NOMO-1 treated with DMSO at 0.1 percent for 48 hours (cell line): Measurements from ENCODE around the gene UNC5CL.
"Not testable (repeated sequence)": the region's sequence is repeated elsewhere in the genome, so short reads cannot be mapped to it uniquely, and the experiment has no call there.

Experiments
- DNase-seq: peaks from one replicate; lab custom pipeline; 2025; ENCODE audit not compliant: unreplicated experiment; lab: John Stamatoyannopoulos, UW

Gene UNC5CL

GRCh38 chr6:41011673-41012072 is 27.3 kb downstream of the UNC5CL start:
- no peak for DNase-seq

- no peak for DNase-seq
Observed at GRCh38 chr6:41009669-41010068, 29.4 kb downstream of the UNC5CL start.

- no peak for DNase-seq
Observed at GRCh38 chr6:41008011-41008410, 31.0 kb downstream of the UNC5CL start.

GRCh38 chr6:41006980-41007379 is 32.0 kb downstream of the UNC5CL start:
- DNase-seq = not testable (repeated sequence)

GRCh38 chr6:41006217-41006616 is 32.8 kb downstream of the UNC5CL start:
- DNase-seq = peak; percentile 63

DNA sequence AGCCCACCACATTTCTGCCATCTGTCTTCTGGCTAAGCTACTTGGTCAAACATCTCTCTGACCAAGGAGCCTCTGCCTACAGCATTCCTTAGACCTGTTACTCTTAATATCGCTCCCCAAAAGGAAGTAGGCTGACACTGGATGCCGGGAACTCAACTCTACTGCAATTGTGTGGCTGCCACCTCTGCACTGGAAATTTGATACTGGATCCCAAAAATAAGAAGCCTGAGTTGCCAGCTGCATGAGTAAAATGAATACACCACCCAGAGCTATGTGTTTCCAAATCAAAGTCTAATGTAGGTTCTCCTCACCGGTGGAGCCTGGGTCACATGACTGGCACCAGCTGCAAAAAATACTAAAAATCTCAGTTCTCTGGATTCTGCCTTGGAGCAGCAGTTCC is 36.9 kb downstream of the UNC5CL start:
- no peak for DNase-seq

DNA sequence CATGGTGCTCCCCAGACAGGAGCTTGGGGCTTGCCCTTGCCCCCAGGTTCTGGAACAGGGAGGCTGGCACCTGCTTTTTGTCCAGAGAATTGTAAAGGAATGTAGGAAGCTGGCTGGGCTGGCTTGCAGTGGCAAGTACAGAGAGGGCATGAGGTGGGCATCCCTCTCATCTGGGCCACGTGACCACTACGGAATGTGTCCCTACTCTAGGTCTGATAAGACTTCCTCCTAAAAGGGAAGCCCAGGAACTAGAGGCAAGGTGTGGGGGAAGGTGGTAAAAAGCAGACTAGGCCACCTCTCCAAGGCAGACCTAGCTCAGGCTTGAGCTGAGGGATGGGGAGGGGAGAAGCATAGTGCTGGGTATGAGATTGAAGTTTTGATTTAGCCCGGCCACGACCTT is 38.8 kb downstream of the UNC5CL start:
- DNase-seq = no peak

DNA sequence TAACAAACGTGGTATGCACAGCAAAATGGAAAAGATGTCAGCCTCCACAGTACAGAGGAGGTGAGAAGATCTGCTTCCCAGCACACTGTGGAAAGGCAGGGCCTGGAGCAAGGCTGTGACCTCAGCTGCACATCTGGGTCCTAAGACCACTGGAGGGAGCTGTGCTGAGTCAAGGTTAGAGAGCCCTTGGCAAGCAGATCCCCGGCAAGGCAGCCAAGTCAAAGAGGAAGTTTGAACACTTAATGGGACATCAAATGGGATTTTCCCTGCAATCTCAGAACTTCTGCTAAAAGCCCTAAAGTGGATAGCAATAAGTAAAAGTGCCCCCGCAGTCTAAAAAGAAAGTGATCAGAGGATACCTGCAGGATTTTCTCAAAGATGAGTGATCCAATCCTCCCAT is 39.5 kb downstream of the UNC5CL start:
- peak; percentile 54 for DNase-seq

DNA sequence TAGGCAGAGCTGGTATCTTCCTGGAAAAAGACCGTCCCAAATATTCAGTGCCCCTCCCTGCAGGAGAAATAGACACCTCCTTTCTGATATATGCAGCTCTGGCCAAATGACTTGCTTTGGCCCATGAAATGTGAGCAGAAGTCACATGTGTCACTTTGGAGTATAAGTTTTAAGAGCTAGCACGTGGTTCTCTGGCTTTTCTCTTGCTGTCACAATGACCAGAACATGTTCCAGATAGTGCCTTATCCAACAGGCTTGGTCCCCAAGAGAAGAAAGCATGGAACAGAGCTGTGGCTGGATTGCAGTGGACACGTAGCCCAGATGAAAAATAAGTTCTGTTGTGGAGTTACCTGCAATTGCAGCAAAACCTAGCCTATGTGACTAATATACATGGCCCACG is 40.4 kb downstream of the UNC5CL start:
- no peak for DNase-seq

- no peak for DNase-seq
Observed at GRCh38 chr6:40997234-40997957, 41.6 kb downstream of the UNC5CL start.

- no peak for DNase-seq
Observed at GRCh38 chr6:40996591-40997233, 42.3 kb downstream of the UNC5CL start.

GRCh38 chr6:40992746-40993145 is 46.3 kb downstream of the UNC5CL start:
- no peak for DNase-seq

DNA sequence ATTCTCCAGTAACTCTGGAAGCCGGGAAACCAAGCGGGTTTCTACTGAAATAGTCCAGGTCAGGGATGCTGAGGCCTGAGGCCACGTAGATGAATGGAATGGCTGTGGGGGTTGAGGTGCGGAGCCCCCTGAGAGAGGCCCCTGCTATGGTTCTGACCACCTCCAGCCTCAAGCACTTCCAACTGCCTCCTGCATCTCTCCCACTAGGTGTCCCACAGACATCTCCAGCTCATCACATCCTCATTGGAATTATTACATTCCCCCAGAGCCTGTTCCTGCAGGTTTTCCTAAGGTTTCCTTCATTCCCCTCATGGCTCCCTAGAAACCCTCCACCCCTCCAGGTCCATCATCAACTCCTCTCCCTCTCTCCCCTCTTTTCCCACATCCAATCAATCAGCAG is 48.7 kb downstream of the UNC5CL start:
- no peak for DNase-seq

GRCh38 chr6:40989204-40990169 is 49.5 kb downstream of the UNC5CL start:
- no peak for DNase-seq

DNA sequence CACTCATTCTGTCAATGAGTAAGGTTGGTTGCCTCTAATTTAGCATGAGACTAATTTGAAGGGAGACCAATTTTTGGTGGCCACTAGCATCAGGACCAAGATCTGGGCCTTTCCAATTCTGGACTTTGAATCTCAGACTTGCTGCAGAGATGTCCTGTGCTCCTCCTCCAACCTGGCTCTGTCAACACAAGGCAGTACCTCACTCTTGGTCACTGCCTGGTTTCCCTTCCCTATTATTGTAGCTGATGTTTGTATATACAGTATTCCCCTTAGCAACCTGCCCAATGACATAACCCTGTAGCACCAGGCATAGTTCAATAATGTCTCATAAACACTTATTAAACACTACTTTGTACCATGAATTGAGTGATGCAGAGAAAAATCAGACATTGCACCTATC is 50.4 kb downstream of the UNC5CL start:
- peak; percentile 3 for DNase-seq

DNA sequence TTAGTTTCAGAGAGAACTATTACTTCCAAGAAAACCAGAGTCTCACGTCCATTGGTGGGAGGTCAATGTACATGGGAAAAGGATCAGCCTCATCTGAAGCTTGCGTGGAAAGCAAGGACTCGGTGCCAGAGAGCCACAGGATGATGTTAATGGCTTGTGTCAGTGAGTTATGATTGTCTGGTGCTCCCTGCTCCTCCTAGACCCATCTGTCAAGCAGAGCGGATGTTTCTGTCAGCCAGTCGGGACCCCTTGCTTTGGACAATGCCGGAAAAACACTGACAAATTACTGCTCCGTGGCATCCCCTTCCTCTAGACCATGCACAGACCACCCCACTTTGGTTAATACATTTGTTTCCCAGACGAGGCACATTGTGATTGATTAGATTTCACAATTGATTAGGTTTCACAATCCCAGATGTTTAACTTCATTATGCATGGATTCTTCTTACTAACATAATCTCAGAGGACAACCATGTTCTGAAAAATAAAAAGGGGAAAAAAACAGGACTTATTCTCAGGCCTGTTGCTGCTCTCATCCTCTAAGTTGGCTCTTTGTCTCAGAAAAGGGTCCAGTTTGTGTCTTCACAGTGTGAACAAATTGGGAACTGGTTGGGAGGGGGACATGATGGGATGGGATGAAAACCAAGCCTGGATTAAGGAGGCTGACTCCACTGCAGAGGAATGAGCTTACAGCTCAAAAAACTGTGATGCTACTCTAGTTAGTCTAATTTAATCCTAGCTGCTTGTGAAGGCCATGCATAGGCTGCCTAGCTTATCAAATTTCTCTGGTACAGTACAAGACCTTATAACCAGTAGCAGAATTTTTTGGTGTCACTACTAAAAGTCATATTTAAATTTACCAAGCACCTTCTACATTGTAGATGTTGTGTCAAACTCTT is 51.9 kb downstream of the UNC5CL start:
- DNase-seq = no peak

DNA sequence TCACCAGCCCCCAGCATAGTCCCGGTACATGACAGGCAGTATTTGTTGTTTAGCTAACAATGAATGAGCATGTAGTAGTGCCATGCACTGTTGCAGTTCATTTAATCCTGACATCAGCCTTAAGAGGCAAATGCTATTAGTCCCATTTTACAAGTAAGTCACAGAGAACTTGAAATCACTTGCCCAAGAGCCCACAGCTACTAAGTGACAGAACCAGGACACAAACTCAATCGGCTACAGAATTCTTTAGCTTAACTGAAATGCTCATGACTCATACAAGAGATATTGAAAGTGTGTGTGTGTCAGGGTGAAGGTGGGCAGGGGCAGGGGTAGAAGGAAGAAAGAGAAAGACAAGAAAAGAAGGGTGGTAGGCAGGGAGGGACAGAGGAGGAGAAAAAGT is 52.7 kb downstream of the UNC5CL start:
- DNase-seq = no peak

DNA sequence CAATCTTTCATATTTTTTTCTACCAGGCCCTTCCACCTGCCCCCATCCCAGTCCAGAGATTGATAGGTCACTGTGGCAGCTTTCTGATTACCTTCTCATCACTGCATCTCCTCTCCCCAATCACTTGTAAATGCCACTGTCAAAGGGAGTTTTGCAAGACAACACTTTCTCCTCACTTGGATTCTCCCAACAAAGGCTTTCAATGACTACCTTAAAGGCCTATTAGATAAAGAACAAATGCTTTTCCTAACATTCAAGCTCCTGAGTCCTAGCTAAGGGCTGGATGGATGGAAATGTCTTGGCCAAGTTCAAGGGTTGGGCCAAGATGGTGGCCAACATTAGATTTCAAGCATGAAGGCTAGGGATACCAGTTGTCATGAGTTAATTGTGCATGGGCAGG is 55.3 kb downstream of the UNC5CL start:
- DNase-seq = no peak

DNA sequence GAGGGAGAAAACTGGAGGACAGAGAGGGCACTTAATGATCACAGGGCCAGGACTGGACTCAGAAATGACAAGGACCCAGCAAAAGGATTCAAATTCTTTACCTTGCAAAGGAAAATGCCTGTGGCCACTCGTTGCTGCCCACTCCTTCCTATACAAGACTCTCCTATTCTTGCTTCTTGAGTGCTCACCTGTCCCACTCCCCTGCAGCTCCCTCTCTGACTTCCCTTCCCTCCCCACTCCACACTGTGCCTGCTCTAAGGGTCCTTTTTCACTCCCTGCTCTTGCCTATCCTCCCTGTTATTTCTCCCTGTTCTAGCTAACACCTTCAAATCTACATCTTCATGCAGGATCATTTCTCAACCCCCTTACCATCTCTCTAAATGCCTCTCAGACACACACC is 56.1 kb downstream of the UNC5CL start:
- DNase-seq = no peak

- DNase-seq = no peak
Observed at GRCh38 chr6:40978687-40979289, 60.2 kb downstream of the UNC5CL start.
